IPS-18c (cell line): ENCODE measurements around the gene TLCD1.
"Not testable (repeated sequence)": the region's sequence is repeated elsewhere in the genome, so short reads cannot be mapped to it uniquely, and the experiment has no call there.

ENCODE experiments used
- H3K4me3 ChIP-seq: 2 replicates; pipeline ENCODE4 v1.7.0; 2013; ENCODE audit warnings: low read depth, mild to moderate bottlenecking, low read length, moderate library complexity; ENCODE audit not compliant: insufficient read depth
- H3K9me3 ChIP-seq: one replicate; pipeline ENCODE4 v1.6.1; 2013; ENCODE audit warnings: mild to moderate bottlenecking, low read length, moderate library complexity; ENCODE audit not compliant: control insufficient read depth, insufficient read depth

Gene TLCD1

DNA sequence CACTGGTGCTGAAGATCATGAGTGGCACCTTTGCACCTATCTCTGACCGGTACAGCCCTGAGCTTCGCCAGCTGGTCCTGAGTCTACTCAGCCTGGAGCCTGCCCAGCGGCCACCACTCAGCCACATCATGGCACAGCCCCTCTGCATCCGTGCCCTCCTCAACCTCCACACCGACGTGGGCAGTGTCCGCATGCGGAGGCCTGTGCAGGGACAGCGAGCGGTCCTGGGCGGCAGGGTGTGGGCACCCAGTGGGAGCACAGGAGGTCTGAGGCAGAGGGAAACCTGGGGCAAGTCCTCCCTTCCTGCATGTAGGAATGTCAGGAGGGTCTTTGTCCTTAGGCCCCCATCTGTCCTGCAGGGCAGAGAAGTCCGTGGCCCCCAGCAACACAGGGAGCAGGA, 11.3 kb upstream of the TLCD1 start:
- Histone ChIP-seq H3K9me3 (no peaks in the 10 kb centered on the region), H3K4me3 (no peak overlapping the region; the same call in 1 of the 2 replicates)

DNA sequence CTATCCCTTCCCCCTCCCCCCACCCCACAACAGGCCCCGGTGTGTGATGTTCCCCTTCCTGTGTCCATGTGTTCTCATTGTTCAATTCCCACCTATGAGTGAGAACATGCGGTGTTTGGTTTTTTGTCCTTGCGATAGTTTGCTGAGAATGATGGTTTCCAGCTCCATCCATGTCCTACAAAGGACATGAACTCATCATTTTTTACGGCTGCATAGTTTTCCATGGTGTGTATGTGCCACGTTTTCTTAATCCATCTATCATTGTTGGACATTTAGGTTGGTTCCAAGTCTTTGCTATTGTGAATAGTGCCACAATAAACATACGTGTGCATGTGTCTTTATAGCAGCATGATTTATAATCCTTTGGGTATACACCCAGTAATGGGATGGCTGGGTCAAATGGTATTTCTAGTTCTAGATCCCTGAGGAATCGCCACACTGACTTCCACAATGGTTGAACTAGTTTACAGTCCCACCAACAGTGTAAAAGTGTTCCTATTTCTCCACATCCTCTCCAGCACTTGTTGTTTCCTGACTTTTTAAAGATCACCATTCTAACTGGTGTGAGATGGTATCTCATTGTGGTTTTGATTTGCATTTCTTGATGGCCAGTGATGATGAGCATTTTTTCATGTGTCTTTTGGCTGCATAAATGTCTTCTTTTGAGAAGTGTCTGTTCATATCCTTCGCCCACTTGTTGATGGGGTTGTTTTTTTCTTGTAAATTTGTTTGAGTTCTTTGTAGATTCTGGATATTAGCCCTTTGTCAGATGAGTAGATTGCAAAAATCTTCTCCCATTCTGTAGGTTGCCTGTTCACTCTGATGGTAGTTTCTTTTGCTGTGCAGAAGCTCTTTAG, 10.1 kb upstream of the TLCD1 start:
- H3K4me3 ChIP-seq, H3K9me3 ChIP-seq: not testable (repeated sequence)

DNA sequence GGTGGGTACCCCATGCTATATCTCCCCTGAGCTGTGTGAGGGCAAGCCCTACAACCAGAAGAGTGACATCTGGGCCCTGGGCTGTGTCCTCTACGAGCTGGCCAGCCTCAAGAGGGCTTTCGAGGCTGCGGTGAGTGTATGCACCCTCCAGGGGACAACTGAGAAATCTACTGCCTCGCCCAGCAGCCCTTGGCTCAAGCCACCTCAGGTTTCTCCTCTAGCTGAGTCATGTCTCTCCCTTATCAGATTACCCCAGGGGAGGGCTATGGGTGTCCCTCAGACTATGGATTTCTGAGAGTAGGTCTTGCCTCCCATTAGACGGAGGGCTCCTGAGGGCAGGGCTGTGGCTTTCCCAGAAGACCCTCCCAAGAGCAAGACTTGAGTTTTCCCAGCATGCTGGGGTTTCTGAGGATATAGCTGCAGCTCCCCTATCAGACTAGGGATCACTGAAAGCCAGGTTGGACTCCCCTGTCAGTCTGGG, 9.2 kb upstream of the TLCD1 start:
- H3K9me3 ChIP-seq, result no peaks in the 10 kb centered on the region
- H3K4me3 ChIP-seq, result no peak overlapping the region

DNA sequence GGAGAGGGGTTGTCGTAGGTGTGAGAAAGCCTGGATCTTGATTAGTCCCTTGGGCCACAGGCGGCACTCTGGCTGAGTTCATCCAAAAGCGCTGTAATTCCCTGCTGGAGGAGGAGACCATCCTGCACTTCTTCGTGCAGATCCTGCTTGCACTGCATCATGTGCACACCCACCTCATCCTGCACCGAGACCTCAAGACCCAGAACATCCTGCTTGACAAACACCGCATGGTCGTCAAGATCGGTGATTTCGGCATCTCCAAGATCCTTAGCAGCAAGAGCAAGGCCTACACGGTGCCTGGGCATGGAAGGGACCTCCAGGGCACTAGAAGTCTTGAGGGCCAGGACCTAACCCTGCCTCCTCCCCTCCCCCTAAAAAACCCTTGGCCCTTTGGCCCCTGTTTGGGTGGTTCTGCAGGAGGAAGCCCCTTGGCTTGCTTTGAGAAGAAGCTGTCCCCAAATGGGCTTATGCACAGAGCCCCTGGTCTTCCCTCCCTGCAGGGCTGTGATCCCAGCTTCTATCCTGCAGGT, 8.7 kb upstream of the TLCD1 start:
- Histone ChIP-seq H3K9me3 (no peaks in the 10 kb centered on the region), H3K4me3 (no peak overlapping the region)

DNA sequence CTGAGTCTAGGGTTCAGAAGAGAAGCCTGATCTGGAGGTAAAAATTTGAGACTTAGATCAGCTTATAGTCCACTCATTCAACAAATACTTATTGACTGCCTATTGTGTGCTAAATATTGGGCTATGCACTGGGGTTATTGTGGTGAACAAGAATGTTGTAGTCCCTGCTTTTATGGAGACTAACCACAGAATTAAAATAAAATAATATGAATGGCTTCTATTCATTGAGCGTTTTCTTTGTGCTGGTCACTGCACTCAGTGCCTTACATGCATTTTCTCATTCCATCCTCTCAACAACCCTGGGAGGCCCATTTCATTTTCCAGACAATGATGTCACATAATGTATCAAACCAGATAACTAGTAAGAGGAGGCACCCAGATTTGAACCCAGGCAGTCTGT, 7.3 kb upstream of the TLCD1 start:
- Histone ChIP-seq H3K4me3 (no peak overlapping the region), H3K9me3 (no peaks in the 10 kb centered on the region)

DNA sequence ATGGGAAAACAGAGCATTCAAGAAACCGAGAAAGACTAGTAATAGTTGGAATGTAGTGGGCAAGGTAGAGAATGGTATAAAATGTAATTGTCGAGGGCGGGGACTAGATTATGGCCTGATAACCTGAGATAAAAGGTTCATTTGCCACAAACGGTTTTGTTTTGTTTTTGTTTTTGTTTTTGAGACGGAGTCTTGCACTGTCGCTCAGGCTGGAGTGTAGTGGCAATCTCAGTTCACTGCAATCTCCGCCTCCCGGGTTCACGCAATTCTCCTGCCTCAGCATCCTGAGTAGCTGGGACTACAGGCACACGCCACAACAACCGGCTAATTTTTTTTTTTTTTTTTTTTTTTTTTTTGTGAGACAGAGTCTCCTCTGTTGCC, 3.9 kb upstream of the TLCD1 start:
- Histone ChIP-seq H3K9me3 (no peaks in the 10 kb centered on the region), H3K4me3 (no peak overlapping the region)

DNA sequence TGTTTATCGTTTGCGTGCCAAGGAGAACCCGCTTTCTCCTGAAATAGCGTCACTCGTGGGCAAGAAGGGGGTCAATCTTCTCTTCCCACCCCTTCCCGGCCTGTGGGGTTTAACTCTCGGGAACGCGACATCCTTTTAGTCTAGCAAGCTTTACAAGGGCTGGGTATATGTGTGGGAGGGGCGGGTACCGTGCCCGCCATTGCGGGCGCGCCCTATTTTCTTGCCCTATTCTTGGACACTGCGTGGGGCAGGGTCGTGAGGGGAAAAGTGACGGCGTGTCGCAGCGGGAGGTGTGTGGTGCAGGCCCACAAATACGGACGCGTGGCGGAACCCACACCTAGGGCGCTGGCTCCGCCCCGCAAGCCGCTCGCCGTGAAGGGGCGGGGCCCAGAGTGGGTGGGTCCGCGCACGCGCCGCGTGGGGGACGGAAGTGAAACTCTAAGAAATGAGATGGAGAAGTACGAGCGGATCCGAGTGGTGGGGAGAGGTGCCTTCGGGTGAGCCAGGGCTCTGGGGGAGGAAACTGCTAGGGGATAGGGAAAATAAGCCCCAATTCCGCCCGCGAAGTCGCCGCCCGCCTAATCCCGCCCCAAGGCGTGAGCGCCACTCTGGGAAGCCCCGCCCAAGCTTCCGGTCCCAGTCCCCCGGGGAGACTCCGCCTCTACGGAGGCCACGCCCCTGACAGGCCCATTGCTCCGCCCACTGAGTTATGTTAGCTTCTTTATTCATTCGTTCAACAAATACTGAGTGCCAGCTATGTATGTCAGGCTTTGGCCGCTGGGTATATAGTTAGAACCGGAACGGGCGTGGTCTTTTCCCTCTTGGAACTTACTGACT, 2.5 kb upstream of the TLCD1 start, which contains the start of gene NEK8:
Gene NEK8, plus strand, starts transcription at position 425 of the 837 bp plus-strand sequence. Its CDS starts 26 bp downstream, at position 451.
- H3K9me3 ChIP-seq, result no peaks in the 10 kb centered on the region
- peak within 1 kb of the TSS; percentile 81 for H3K4me3 ChIP-seq

DNA sequence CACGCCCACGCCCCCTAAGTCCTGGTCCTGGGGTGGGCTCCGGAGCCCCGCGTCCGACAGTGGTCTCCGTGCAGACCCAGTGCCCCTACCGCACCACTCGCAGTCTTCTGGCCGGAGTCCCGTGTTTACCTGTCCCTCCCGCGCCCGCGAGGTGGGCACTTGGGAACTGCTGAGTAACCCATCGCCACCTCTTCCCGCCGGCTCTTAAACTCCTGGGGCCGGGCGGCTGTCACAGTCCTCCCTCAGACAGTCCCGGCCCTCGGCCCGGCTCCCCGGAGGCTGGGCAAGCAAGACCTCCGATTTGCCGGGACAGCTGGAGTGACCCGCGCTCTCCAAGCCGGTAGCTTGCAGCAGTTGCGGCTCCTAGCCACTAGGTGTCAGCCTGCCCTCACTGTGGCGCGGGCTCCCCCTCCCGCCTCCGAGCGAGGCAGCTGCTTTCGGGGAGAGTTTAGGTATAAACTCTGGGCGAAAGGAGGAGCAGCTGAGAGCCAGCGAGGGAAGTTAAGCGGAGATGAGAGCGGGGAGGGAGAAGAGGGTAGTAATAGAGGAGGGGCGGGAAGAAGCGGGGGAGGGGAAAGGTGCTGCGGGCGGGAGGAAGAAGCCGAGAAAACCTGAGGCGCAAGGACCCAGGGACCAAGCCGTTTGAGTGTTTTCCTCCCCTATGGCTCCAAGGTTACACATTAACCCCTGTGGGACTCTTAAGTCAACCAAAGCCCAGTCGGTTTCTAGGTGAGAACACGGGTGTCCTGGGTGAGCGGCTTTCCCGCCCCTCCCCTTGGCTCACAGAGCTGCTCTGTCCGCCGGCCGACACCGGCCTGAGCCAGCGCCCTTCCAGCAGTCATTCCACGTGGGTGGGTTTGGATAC, 826 bp upstream of the TLCD1 start:
- Histone ChIP-seq H3K9me3 (no peaks in the 10 kb centered on the region), H3K4me3 (peak overlapping the region; percentile 91)

DNA sequence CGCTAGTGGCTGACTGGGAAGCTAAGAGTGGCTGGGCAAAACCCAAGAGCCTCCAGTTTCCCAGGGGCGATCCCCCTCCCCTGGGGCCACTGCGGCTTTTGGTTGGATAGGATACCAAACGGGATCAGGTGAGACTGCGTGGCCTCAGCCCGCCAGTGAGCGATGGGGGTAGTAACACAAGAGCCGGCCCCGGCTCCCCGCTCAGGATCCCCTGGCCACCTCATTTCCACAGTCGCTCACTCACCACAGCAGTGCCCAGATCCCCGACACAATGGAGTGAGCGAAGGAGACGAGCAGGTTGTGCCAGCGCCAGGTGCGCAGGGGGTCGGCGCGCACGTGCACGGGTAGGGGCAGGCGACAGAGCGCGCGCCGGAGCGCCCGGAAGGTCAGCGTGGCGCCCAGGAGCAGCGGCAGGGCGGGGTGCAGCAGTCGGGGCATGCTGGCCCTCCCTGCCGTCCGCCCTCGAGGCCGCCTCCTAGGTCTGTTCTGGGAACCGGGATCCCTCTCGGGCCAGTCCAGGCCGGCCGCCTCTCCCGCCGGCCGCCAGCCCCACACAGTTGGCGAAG, 290 bp downstream of the TLCD1 start:
- peak overlapping the region; percentile 76 for H3K4me3 ChIP-seq
- no peaks in the 10 kb centered on the region for H3K9me3 ChIP-seq

DNA sequence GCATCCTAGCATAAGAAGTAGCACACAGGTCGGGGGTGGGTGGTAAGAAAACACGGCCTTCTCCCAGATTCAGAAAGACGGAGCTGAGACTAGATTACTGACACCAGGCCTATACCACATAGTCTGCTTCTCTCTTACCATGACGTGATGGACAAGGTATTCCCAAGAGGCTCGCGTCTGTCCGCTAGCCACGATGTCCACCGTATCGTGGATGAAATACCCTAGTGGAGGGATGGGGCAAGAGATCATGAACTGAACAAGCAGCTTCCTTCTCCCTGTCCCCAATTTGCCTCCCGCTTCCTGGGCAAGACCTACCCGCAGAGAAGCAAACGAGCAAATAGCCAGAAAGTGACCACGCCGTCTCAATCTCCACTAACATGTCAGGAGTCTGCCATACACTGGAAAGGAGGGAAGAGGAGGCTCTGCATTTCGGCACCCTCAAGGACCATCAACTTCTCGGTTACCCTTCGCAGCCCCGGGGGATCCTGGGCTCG, 820 bp downstream of the TLCD1 start:
- Histone ChIP-seq H3K4me3 (peak overlapping the region; percentile 76), H3K9me3 (no peaks in the 10 kb centered on the region)

DNA sequence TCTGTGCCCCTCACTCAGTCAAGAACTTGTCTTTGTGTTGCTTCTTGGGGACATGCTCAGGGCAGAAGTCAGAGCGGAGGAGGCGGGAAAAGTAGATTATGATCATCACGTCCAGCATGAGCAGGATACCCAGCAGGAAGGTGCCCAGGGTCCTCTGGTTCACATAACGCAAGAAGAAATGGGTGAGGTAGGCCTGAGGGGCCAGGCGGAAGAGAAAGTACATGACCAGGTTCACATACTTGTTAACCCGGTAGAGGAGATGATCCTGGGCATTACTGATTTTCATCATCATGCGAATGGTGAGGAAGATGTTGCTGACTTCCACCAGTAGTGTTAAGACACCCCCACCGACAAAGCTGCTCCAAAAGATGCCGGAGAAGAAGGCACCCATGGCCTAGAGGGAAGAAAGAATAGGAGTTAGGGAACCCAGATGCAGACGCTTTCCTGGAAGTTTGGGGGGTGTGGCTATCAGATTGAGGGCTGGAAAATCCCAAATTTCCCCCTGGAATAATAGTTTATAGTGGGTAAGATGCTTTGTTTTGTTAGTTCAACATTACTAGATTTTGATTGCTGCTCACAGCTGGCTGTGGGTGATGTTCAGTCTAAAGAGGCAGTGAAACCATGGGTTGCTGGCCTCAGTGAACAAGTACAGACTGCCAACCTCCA, 1.4 kb downstream of the TLCD1 start:
- Histone ChIP-seq H3K9me3 (no peaks in the 10 kb centered on the region), H3K4me3 (peak overlapping the region; percentile 76)

DNA sequence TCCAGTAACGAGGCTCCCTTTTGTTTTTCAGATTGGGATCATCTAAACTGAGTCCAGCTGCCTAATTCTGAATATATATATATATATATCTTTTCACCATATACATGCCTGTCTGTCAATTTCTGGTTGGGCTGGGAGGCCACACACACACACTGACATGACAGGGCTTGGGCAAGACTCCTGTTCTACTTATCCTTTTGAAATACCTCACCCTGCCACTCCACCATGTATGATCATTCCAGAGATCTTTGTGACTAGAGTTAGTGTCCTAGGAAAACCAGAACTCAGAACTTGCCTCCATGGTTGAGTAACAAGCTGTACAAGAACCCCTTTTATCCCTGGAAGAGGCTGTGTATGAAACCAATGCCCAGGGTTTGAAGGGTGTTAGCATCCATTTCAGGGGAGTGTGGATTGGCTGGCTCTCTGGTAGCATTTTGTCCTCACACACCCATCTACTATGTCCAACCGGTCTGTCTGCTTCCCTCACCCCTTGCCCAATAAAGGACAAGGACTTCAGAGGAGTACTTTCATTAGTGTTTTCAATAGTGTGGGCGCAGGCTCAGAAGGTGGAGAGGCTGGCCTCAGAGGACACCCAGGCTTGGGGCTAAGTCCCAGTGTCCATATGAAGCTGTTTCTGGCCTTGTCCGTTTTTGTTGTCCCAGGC, 2.1 kb downstream of the TLCD1 start:
- peak overlapping the region; percentile 76; the same call in 1 of the 2 replicates for H3K4me3 ChIP-seq

DNA sequence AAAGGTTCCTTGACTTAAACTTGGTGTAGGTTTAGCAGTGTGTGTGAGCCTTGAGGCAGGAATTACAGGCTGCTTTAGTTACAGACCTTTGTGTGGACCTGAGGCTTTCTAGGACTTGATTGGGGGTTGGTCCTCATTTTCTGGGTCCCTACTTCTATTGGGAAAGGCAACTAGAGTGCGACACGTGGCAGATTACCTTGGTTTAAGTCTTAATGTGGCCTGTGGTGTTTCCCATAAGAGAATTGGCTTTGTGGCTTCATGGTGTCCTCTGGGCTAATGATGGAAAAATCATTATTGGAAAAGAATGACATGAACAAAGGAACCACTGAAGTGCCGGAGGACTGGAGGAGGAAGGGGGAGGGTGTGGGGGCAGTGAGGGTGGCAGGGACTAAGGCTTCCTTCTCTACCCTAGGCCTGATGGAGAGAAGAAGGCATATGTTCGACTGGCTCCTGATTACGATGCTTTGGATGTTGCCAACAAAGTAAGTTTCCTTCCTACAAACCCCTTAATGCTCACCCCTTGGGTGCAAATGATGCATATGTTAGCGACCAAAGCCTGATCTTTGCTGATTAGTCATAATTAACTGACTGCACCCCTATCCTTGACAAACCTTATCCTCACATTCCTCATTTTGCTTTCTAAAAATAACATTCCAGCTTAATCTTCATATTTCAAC, 2.7 kb downstream of the TLCD1 start:
- Histone ChIP-seq H3K9me3 (no peaks in the 10 kb centered on the region), H3K4me3 (no peak overlapping the region)

More for the DNA sequence above, 2.1 kb downstream of the TLCD1 start:
- not testable (repeated sequence) for H3K9me3 ChIP-seq

DNA sequence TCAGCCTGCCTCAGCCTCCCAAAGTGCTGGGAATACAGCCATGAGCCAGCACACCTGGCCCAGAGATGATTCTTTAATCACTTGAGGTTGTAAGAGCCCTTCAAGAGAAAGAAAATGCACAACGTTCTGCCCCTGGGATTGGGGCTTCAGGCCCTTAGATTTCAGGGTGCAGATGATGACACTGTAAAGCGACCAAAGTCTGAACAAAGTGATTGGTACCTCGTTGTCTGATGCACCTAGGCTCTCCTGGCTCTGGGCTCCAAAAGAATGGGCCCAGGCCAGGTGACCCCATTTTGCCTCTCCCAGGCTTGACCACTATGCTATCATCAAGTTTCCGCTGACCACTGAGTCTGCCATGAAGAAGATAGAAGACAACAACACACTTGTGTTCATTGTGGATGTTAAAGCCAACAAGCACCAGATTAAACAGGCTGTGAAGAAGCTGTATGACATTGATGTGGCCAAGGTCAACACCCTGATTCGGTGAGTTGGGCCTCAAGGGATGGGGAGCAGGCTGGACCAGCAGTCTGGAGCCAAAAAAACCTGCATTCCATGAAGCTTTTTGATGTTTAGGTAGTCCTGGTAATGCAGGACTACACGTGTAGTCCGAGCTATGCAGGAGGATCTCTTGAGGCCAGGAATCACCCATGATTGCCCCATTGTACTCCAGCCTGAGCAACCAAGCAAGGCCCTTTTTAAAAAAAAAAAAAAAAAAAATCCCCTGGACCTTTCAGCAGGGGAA, 3.4 kb downstream of the TLCD1 start:
- H3K4me3 ChIP-seq, result 0 out of 2 replicates have a peak overlapping the region, but pooled peaks have one; percentile 25
- H3K9me3 ChIP-seq, result no peaks in the 10 kb centered on the region

DNA sequence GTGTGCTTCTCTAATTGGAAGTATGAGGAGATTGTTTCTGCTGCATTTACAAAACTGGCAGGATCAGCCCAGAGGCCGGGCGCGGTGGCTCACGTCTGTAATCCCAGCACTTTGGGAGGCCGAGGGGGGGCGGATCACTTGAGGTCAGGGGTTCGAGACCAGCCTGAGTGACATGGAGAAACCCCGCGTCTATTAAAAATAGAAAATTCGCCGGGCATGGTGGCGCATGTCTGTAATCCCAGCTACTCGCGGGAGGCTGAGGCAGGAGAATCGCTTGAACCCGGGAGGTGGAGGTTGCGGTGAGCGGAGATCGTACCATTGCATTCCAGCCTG, 5.1 kb downstream of the TLCD1 start:
- peak overlapping the region; percentile 95 for H3K4me3 ChIP-seq
- H3K9me3 ChIP-seq, result not testable (repeated sequence)
